B cell (primary cell): ENCODE measurements around the gene STX18. TPM values are rescaled to one million over a fixed set of nuclear protein-coding genes. Genes with fewer than 3 reads are reported as not detected.

ENCODE experiments used
- ATAC-seq: fragments of 200-7000 bp; cut with Tn5 transposase; one replicate; pipeline ENCODE4 v1.10.0; 2021; ENCODE audit warnings: low read depth, mild to moderate bottlenecking, moderate number of reproducible peaks, moderate library complexity
- CTCF ChIA-PET: fragments of 350-600 bp; sonication (Branson Sonifier 250); formaldehyde crosslinking; loops from one replicate; lab custom pipeline; 2021; ENCODE audit warnings: antibody characterized with exemption, inconsistent platforms; lab: Charles Lee
- POLR2A ChIA-PET: fragments of 350-600 bp; sonication (Branson Sonifier 250); formaldehyde crosslinking; loops from one replicate; lab custom pipeline; 2021; ENCODE audit warnings: antibody characterized with exemption; lab: Charles Lee
- DNase-seq: peaks from one replicate; pipeline ENCODE4 v3.0.0; 2013
- H2AFZ ChIP-seq: 2 replicates; pipeline ENCODE4 v1.6.1; 2012; ENCODE audit warnings: mild to moderate bottlenecking, low read depth, low read length; ENCODE audit not compliant: insufficient read depth, poor library complexity, severe bottlenecking
- H3K27ac ChIP-seq, 2 donors: 1 replicate in 1 of 2; 2 replicates in 1 of 2; pipeline ENCODE4 v1.5.1; 2012 to 2013; ENCODE audit warnings: low read length in 2 of 2, mild to moderate bottlenecking in 2 of 2, moderate library complexity in 1 of 2
- H3K27me3 ChIP-seq, 4 experiments: fragments of 200-600 bp in 1 of 4; sonication (generic) in 1 of 4; replicated peaks in 1 of 4; 1 replicate in 2 of 4; 2 replicates in 2 of 4; pipeline versions ENCODE4 v1.6.1 to v1.7.0; 2013 to 2016; ENCODE audit warnings: low read length in 3 of 4, mild to moderate bottlenecking in 2 of 4, mixed read lengths in 1 of 4, moderate library complexity in 1 of 4; ENCODE audit not compliant: insufficient read depth in 4 of 4, control insufficient read depth in 3 of 4; ENCODE audit errors: control extremely low read depth in 1 of 4
- H3K36me3 ChIP-seq, 2 experiments: replicated peaks in 1 of 2; 1 replicate in 1 of 2; 2 replicates in 1 of 2; pipeline versions ENCODE4 v1.6.1 to v1.7.1; 2013; ENCODE audit warnings: low read length in 1 of 2; ENCODE audit not compliant: insufficient read depth in 2 of 2, control insufficient read depth in 1 of 2; ENCODE audit errors: control extremely low read depth in 1 of 2, extremely low read depth in 1 of 2
- H3K4me1 ChIP-seq, 2 donors: fragments of 200-600 bp in 1 of 2; sonication (generic) in 1 of 2; 1 replicate in 1 of 2; 2 replicates in 1 of 2; pipeline versions ENCODE4 v1.5.1 to v1.6.1; 2013 to 2017; ENCODE audit warnings: low read length in 2 of 2; ENCODE audit not compliant: control insufficient read depth in 2 of 2, insufficient read depth in 2 of 2
- H3K4me2 ChIP-seq: replicated peaks from 2 replicates; pipeline ENCODE3; 2012; ENCODE audit warnings: mild to moderate bottlenecking, low read depth, low read length; ENCODE audit not compliant: poor library complexity, severe bottlenecking
- H3K4me3 ChIP-seq, 5 experiments: fragments of 200-600 bp in 1 of 5; sonication (generic) in 1 of 5; 1 replicate in 3 of 5; 2 replicates in 2 of 5; pipeline versions ENCODE4 v1.5.1 to v1.7.0; 2011 to 2016; ENCODE audit warnings: low read length in 4 of 5, mild to moderate bottlenecking in 4 of 5, low read depth in 2 of 5, control low read depth in 1 of 5, moderate library complexity in 1 of 5; ENCODE audit not compliant: insufficient read depth in 1 of 5; ENCODE audit errors: control extremely low read depth in 1 of 5, extremely low read depth in 1 of 5
- H3K79me2 ChIP-seq: fragments of 200-600 bp; sonication (generic); one replicate; pipeline ENCODE4 v1.6.0; 2016; ENCODE audit warnings: low read length; ENCODE audit not compliant: control insufficient read depth, insufficient read depth
- H3K9ac ChIP-seq: fragments of 200-600 bp; sonication (generic); 2 replicates; pipeline ENCODE4 v1.6.1; 2017; ENCODE audit warnings: mild to moderate bottlenecking, low read length, moderate library complexity
- H3K9me3 ChIP-seq, 3 donors: one replicate each; pipeline versions ENCODE4 v1.6.1 to v1.7.1; 2013; ENCODE audit warnings: low read length in 2 of 3; ENCODE audit not compliant: control insufficient read depth in 2 of 3, insufficient read depth in 1 of 3; ENCODE audit errors: control extremely low read depth in 1 of 3
- H4K20me1 ChIP-seq: 2 replicates; pipeline ENCODE4 v1.6.0; 2012; ENCODE audit warnings: mild to moderate bottlenecking, low read length; ENCODE audit not compliant: insufficient read depth, control insufficient read depth, poor library complexity, severe bottlenecking
- H3K27ac Mint-ChIP-seq: one replicate; pipeline ENCODE4 v1.8.0; 2021; ENCODE audit warnings: mixed read lengths
- H3K27me3 Mint-ChIP-seq: one replicate; pipeline ENCODE4 v1.8.0; 2021; ENCODE audit warnings: mixed read lengths
- H3K4me1 Mint-ChIP-seq: one replicate; pipeline ENCODE4 v1.8.0; 2021; ENCODE audit warnings: mixed read lengths
- H3K4me3 Mint-ChIP-seq: one replicate; pipeline ENCODE4 v1.8.0; 2021; ENCODE audit warnings: mixed read lengths
- H3K9me3 Mint-ChIP-seq: one replicate; pipeline ENCODE4 v1.8.0; 2022; ENCODE audit warnings: mixed read lengths; ENCODE audit not compliant: insufficient read depth
- CTCF ChIP-seq: fragments of 200-600 bp; IDR thresholded peaks from one replicate; pipeline ENCODE4 v1.8.0; 2022; ENCODE audit warnings: antibody characterized with exemption, mild to moderate bottlenecking
- EZH2 ChIP-seq: IDR thresholded peaks from 2 replicates; pipeline ENCODE4 v1.6.1; 2012; ENCODE audit warnings: borderline replicate concordance, low read depth, mild to moderate bottlenecking, moderate library complexity, low read length; ENCODE audit not compliant: insufficient read depth, poor library complexity, severe bottlenecking
- WGBS: methylation state at CpG from one replicate; pipeline ENCODE4 v1.1.5; 2013; ENCODE audit warnings: missing lambda C conversion rate; ENCODE audit not compliant: insufficient coverage; 5-methylcytosine and 5-hydroxymethylcytosine counted together
- intact Hi-C: fragments of 100-400 bp; cut with micrococcal nuclease; formaldehyde crosslinking; loops from one replicate; pipeline ENCODE4 v1.10.0; 2022
- polyA plus RNA-seq: library from polyadenylated mRNA; depleted of rRNA; stranded (reverse); fragments of >200 nt; gene quantifications from 2 replicates; pipeline ENCODE4 v1.2.3, GENCODE V29; 2012
- total RNA-seq, 2 donors: library from RNA; stranded (reverse); fragments of 120-200 nt in 1 of 2; gene quantifications; 1 replicate in 1 of 2; 2 replicates in 1 of 2; pipeline versions ENCODE4 v1.2.3 to v1.2.4, GENCODE V29; 2013 to 2022

Gene STX18
- total and polyA plus RNA-seq, 2 donors (not counting 1 experiment from before 2014, with no cell fraction given), result 20.3 to 33.6 TPM

- 8% methylated on average over 8 of the region's 10 CpGs for WGBS
- intact Hi-C loops, result loop anchor here (1.0 to 5.0 kb wide), 3 partner anchors 17 to 1726 kb away; partner anchors contain the start of gene WFS1
- Mint-ChIP-seq H3K27ac (peak overlapping the region; percentile 94), H3K4me1 (peaks cover 42% of the 10 kb centered on the region), H3K27me3 (no peaks in the 10 kb centered on the region), H3K4me3 (peak overlapping the region; percentile 96), H3K9me3 (no peaks in the 10 kb centered on the region)
- Histone ChIP-seq H3K36me3 (peaks cover 0 to 7% of the 10 kb centered on the region in 2 experiments), H3K27me3 (no peaks in the 10 kb centered on the region), H3K4me3 (peak overlapping the region; percentile 69 to 96 (median 77)), H4K20me1 (peaks cover 17% of the 10 kb centered on the region), H3K9ac (peak overlapping the region; percentile 95), H2AFZ (peak overlapping the region; percentile 93), H3K4me2 (peak overlapping the region; percentile 84), H3K4me1 (peaks cover 23 to 26% of the 10 kb centered on the region in 2 donors), H3K79me2 (peaks cover 70% of the 10 kb centered on the region), H3K27ac (peak overlapping the region; percentile 77 to 93), H3K9me3 (no peaks in the 10 kb centered on the region)
- ATAC-seq (peak; percentile 3), DNase-seq (peak; percentile 57)
- CTCF ChIA-PET, result interaction anchor here (1.9 kb wide), 1 partner anchor 34 kb away, joined by 10 read pairs; no protein-coding TSS in a partner anchor
- TF ChIP-seq CTCF (no peak), EZH2 (no peak)
- POLR2A ChIA-PET, result interaction anchor here (0.7 to 1.0 kb wide), 2 partner anchors 14 to 293 kb away, joined by 3 to 4 read pairs; partner anchors contain the start of gene TMEM128
Observed at GRCh38 chr4:4541040-4541631, 712 bp downstream of the STX18 start.

DNA sequence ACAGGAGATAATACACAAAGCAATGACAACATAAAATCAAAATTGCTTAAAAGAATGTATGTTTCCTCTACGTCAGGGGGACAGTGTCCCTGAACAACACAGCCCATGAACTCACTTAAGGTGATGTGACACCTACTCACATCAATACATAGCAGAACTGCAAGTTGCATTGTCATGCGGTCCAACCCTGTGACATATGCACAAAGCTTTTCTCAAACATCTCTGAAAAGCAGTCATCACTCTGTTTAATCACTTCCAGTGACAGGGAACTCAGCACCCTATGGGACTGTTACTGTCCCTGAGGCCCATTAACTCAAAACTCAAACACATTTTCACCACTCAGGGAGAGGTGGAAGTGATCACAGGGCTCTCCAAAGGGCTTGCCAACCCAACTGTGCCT is 2.4 kb downstream of the STX18 start:
- 100% methylated on average over 2 of the region's 2 CpGs for WGBS
- H3K4me2 ChIP-seq, result no peak overlapping the region
- no peak overlapping the region for H2AFZ ChIP-seq
- H3K79me2 ChIP-seq, result peaks cover 87% of the 10 kb centered on the region
- ChIA-PET CTCF (no interaction called here), POLR2A (no interaction called here)
- H3K9me3 ChIP-seq, result no peaks in the 10 kb centered on the region
- no peak overlapping the region for H3K9ac ChIP-seq
- peaks cover 22% of the 10 kb centered on the region for H4K20me1 ChIP-seq
- TF ChIP-seq EZH2 (no peak), CTCF (no peak)
- ATAC-seq (no peak), DNase-seq (no peak)
- Mint-ChIP-seq H3K4me3 (peak overlapping the region; percentile 96), H3K9me3 (no peaks in the 10 kb centered on the region), H3K27ac (no peak overlapping the region), H3K4me1 (peaks cover 42% of the 10 kb centered on the region), H3K27me3 (no peaks in the 10 kb centered on the region)
- H3K4me3 ChIP-seq, result no peak overlapping the region
- H3K36me3 ChIP-seq, result no peaks in the 10 kb centered on the region
- peaks cover 23 to 26% of the 10 kb centered on the region in 2 donors for H3K4me1 ChIP-seq
- H3K27me3 ChIP-seq, result no peaks in the 10 kb centered on the region
- no peak overlapping the region for H3K27ac ChIP-seq
- intact Hi-C loops, result no loop called here
